Testis (tissue), 3 donors: ENCODE results near the gene SETD1B. TPM values are rescaled to one million over a fixed set of nuclear protein-coding genes. Genes with fewer than 3 reads are reported as not detected.

ENCODE experiments used
- DNase-seq: peaks from one replicate; pipeline ENCODE4 v3.0.0-alpha.2; 2019
- H3K27ac ChIP-seq, 2 donors: fragments of 200-600 bp; sonication (generic); one replicate each; pipeline ENCODE4 v1.5.1; 2019
- H3K27me3 ChIP-seq: fragments of 200-600 bp; sonication (generic); one replicate; pipeline ENCODE4 v1.5.1; 2019
- H3K36me3 ChIP-seq: fragments of 200-600 bp; sonication (generic); one replicate; pipeline ENCODE4 v1.5.1; 2017; ENCODE audit warnings: low read depth; ENCODE audit errors: missing control alignments
- H3K4me1 ChIP-seq: fragments of 200-600 bp; sonication (generic); one replicate; pipeline ENCODE4 v1.5.1; 2019
- H3K4me3 ChIP-seq, 2 donors: fragments of 200-600 bp; sonication (generic); one replicate each; pipeline ENCODE4 v1.5.1; 2017 to 2019
- H3K9me3 ChIP-seq: fragments of 200-600 bp; sonication (generic); one replicate; pipeline ENCODE4 v1.5.1; 2017
- CTCF ChIP-seq, 3 experiments: fragments of 450-650 bp in 2 of 3; fragments of 200-600 bp in 1 of 3; sonication (generic) in 1 of 3; IDR thresholded peaks; one replicate each; pipeline ENCODE4 v1.5.1; 2016 to 2019; ENCODE audit warnings: antibody characterized with exemption in 3 of 3, mild to moderate bottlenecking in 2 of 3, moderate library complexity in 1 of 3
- POLR2A ChIP-seq: fragments of 450-650 bp; IDR thresholded peaks from one replicate; pipeline ENCODE4 v1.6.1; 2017; ENCODE audit warnings: antibody characterized with exemption, mild to moderate bottlenecking, moderate library complexity
- WGBS, 2 donors: methylation state at CpG; one replicate each; pipeline ENCODE4 v1.1.5; 2018; 5-methylcytosine and 5-hydroxymethylcytosine counted together
- intact Hi-C: fragments of 100-400 bp; cut with DNase I; formaldehyde crosslinking; loops from one replicate; pipeline ENCODE4 v1.15.1; 2023; ENCODE audit warnings: low total_unique reads
- polyA plus RNA-seq: library from polyadenylated mRNA; stranded (reverse); fragments of 350-450 nt; fragmentation: Illumina TruSeq; extraction: RNeasy Lipid Tissue Mini Kit (QIAGEN cat#74804); gene quantifications from one replicate; pipeline ENCODE4 v1.2.3, GENCODE V29; 2014; ENCODE audit warnings: low read depth, low replicate concordance; ENCODE audit not compliant: insufficient read depth
- total RNA-seq, 2 donors: library from RNA; depleted of rRNA; stranded (reverse); fragments of >200 nt; gene quantifications; one replicate each; pipeline ENCODE4 v1.2.3, GENCODE V29; 2016

Gene SETD1B
- total and polyA plus RNA-seq, 3 donors from 2014 or later = 18.9 to 23.3 (median 23.1) TPM

DNA sequence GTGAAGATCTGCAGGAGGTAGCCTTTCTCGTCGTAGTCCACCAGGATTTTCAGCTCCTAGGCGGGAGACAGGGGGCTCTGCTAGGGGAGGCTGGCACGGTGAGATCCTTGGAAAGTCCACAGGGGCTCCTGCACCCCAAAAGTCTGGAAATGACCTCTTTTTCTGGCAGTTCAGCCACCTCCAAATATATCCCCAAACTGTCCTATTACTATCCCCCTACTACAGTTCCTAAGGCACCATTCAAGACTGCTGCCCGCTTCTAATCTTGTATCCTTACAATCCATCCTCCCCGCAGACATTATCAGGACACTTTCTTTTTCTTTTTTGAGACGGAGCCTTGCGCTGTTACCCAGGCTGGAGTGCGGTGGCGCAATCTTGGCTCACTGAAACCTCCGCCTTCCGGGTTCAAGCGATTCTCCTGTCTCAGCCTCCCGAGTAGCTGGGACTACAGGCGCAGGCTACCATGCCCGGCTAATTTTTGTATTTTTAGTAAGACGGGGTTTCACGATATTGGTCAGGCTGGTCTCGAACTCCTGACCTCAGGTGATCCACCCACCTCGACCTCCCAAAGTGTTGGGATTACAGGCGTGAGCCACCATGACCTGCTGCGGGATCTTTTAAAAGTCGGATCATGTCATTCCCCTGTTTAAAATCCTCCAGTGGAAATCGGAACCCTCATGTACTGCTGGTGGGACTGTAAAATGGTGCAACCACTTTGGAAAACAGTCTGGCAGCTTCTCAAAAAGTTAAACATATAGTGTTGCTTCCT, 36.4 kb downstream of the SETD1B start:
- no peak for DNase-seq
- 32 to 54% methylated on average over 24 of the region's 24 CpGs for WGBS, 2 donors
- TF ChIP-seq POLR2A (no peak), CTCF (IDR thresholded peaks at IDR 0.05) (no peak)
- peak overlapping the region in 1 of 2 donors; percentile 28 for H3K27ac ChIP-seq
- H3K4me3 ChIP-seq = peak overlapping the region; percentile 33 to 42
- no peaks in the 10 kb centered on the region for H3K9me3 ChIP-seq
- no peaks in the 10 kb centered on the region for H3K27me3 ChIP-seq
- H3K36me3 ChIP-seq = no peaks in the 10 kb centered on the region
- H3K4me1 ChIP-seq = peaks cover 6% of the 10 kb centered on the region
- intact Hi-C loops = no loop called here

- no peak overlapping the region for H3K4me3 ChIP-seq
- no peak for DNase-seq
- no peaks in the 10 kb centered on the region for H3K9me3 ChIP-seq
- no peaks in the 10 kb centered on the region for H3K27me3 ChIP-seq
- TF ChIP-seq CTCF (IDR thresholded peaks at IDR 0.05) = no peak
- no peak for TF ChIP-seq POLR2A
- H3K36me3 ChIP-seq = no peaks in the 10 kb centered on the region
- 63 to 71% methylated on average over 13 of the region's 13 CpGs for WGBS, 2 donors
- intact Hi-C loops = no loop called here
- peaks cover 6% of the 10 kb centered on the region for H3K4me1 ChIP-seq
- no peak overlapping the region for H3K27ac ChIP-seq
Observed at GRCh38 chr12:121843236-121843982, 39.6 kb downstream of the SETD1B start.

DNA sequence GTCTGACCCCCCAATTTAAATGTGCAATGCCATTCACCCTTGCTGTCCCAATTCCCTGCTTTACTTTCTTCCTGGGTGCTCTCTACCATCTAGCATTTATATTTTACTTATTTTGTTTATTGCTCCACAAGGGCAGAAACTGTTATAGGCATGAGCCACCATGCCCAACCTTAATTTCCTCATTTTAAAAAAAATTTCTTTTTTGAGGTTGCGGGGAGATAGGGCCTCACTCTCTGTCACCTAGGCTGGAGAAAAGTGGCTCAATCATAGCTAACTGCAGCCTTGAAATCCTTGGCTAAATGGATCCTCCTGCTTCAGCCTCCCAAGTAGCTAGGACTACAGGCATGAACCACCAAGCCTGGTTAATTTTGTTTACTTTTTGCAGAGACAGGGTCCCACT, 41.9 kb downstream of the SETD1B start:
- Histone ChIP-seq H3K27ac (no peak overlapping the region), H3K36me3 (no peaks in the 10 kb centered on the region), H3K4me1 (no peaks in the 10 kb centered on the region), H3K9me3 (no peaks in the 10 kb centered on the region), H3K4me3 (no peak overlapping the region), H3K27me3 (no peaks in the 10 kb centered on the region)
- intact Hi-C loops = no loop called here
- DNase-seq = no peak
- TF ChIP-seq CTCF (IDR thresholded peaks at IDR 0.05) (no peak), POLR2A (no peak)
- 96 to 100% methylated on average over 1 of the region's 1 CpG for whole genome bisulfite sequencing, 2 donors

DNA sequence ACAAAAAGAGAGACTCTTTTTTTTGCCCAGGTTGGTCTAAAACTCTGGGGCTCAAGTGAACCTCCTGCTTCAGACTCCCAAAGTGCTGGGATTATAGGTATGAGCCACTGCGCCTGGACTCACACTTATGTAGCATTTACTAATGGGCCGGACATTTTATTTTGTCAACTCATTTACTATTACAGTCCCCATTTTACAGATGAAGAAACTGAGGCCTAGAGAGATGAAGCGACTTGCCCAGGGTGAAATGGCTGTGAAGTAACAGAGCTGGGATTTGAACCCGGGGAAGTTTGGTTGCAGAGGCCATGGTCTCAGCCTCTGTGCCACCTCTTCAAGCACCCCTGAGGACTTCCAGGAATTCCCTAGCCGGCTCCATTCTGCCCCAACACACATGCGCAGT, 45.4 kb downstream of the SETD1B start:
- Histone ChIP-seq H3K4me3 (no peak overlapping the region), H3K27ac (no peak overlapping the region), H3K27me3 (no peaks in the 10 kb centered on the region), H3K4me1 (no peaks in the 10 kb centered on the region), H3K36me3 (no peaks in the 10 kb centered on the region), H3K9me3 (no peaks in the 10 kb centered on the region)
- intact Hi-C loops = no loop called here
- TF ChIP-seq CTCF (IDR thresholded peaks at IDR 0.05) (no peak), POLR2A (no peak)
- whole genome bisulfite sequencing, 2 donors = 94 to 97% methylated on average over 5 to 6 of the region's 6 CpGs
- DNase-seq = no peak
